CD4-positive, alpha-beta T cell treated with Interleukin-6 for 4 hours (primary cell): ENCODE results near the gene SEMA5A.

Experiments
- DNase-seq: peaks from one replicate; pipeline ENCODE4 v3.0.0-alpha.2; 2020; ENCODE audit warnings: mixed read lengths

SEMA5A gene

DNA sequence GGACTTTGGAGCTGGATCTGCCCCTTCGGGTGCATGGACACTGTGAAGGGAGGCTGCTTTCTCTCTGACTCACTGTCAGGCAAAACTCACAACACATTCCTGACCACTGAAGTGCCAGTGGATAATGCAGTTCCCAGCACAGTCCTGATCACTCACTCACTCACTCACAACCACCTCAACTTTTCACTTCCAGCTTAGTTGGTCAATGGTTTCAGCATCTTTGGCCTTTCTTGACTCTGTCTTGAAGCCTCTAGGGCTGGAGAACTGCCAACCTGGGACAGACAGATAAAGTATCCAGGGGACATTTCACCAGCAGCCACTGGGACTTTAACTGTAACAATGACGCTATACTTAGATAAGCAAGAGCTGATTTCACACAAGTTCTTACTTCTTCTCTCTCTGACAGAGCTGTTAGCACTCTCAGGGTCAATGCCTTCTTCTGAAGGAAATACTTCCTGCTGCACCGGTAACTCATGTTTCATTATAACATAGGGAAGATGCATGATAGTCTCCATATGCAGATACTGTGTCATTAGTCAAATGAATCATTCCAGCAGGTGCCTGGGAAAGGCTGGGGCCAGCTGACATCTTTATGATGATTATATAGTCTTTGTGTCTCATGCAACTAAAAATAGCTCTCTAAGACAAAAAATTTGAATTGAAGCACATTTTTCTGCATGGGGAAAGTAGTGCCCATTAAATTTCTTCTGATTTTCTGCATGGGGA is 499.0 kb downstream of the SEMA5A start:
- no peak for DNase-seq

DNA sequence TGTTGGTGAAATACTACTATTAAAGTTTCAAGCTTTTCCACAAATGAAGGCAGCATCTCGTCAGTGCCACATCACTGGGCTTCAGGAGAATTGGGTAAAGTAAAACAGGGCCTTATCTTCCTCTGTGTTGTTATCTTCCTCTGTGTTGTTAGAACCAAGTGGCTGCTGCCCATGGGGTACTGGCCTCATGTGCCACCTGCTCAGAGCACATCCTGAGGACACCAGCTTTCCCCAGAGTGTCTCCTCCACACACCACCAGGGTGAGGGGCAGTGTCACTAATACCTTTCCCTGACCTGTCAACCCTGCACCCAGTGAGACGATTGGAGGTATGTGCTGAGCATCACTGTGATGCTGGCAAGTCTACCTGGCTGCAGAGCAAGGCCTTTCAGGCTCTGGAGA is 499.9 kb downstream of the SEMA5A start:
- DNase-seq = no peak

DNA sequence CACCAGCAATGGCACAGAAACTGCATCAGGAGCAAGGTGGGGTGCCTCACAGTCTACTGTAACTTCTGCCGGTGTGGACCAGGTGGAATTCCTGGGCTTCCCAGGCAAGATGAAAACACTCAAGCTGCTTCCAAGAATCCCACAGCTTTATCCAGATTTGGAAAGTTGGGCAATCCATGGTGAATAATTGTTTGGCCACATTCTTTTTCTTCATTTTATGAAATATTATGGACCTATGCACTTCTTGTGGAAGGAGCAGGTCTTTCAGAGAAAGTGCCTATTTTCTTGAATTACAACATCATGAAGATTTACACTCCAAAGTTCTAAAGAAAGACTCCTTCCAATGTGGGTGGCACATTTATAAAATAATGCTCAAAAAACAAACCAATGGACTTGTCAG is 503.6 kb downstream of the SEMA5A start:
- no peak for DNase-seq

DNA sequence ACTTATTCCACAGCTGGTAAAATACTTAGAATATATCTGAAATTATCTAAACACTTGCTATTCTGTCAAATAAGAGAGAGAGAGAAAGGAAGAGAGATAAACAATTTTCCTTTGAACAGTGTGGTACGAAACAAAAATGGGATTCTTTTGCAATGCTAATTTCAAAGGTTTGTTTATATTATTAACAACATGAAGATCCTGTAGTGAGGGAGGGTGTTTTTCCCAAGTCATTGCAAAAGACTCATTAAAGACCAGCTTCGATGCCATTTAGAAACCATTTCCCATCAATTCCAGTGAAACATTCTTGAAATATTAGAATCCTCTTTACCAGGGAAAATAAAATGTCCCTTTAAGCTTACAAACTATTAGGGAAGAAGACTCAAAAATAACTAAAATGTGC is 505.4 kb downstream of the SEMA5A start:
- no peak for DNase-seq

DNA sequence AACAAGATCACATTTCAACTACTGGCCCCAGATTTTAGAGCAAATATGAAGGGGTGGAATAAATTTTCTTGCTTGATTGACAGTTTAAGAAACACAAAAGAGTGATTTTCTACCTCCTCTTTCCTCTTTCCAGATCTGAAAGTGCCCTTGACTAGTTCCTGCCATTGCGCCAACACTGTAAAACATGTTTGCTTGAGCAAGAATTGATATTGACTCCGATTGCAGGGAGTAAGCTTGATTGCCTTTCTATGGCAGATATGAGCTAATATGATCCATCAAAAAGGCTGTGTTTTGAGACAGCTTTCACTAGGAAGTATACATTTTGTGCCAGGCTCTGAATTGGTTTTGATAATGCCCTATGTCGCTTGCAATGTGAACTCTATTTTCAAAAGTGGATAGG is 508.8 kb downstream of the SEMA5A start:
- no peak for DNase-seq

DNA sequence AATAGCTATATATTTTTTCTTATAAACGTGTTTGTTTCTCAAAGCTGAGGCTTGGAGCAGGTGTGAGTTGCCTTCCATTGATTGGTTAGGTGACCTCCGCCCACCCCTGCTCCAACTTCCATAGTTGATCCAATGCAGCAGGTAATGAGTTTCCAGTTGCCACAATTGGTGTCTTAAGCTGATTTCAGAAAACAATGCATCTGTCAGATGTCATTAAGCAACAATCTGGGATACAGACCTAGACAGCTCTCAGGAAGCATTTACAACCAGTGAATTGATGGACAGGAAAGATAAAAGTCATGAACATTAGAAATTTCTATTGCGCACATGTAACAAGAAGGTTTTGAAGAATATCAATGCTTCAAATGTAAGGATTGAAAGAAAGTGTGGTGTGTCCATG is 510.5 kb downstream of the SEMA5A start:
- DNase-seq = no peak

DNA sequence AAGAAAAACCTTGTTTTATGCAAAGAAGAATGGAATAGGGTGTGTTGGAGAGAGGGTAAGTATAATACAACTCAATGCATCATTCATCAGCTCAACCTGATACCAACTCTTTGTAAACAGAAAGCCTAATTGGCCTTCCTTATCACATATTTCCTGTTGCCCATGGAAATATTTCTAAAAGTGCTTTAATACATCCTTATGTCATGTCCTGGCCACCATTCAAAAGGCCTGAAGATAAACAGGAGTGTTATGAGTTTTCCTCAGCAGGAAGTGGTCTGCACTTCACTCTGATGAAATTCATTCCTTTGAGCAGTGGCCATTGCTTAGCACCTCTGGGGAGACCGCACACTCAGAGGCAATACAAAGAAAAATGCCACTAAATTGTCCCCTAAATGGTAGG is 511.2 kb downstream of the SEMA5A start:
- no peak for DNase-seq

DNA sequence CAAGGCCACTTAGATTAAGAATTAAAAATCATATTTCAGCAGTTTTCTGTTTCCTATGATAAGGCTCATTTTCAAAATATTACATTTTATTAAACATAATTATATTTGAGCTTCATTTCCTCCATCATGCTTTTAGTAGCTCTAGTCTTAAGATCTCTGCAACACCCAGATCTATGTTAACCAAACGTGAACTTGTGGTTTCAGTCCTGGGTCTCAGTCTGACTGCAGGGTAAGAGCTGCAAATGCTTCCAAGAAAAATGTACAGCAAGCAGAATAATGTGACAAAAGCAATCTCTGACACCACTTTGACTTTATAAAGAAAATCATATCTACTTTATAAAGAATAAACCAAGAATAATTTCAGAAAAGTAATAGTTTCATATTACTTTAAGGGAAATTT is 512.4 kb downstream of the SEMA5A start:
- DNase-seq = no peak

DNA sequence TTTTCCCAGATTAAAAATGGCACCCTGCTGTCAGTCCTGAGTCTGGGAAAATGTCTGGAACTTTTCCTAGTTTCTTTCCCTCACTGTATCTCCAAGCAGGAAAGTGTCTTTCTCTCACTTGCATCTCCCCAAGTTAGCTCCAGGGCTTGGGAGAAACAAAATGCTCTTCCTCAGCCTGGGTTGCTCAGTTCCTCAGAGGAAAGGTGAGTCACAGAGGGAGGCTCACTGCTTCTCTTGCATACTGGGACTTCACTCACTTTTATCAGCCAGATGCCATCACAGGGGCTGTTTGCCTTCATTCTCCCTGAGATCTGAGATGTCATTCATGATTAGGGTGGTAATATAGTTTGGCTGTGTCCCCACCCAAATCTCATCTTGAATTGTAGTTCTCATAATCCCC is 519.9 kb downstream of the SEMA5A start:
- no peak for DNase-seq

DNA sequence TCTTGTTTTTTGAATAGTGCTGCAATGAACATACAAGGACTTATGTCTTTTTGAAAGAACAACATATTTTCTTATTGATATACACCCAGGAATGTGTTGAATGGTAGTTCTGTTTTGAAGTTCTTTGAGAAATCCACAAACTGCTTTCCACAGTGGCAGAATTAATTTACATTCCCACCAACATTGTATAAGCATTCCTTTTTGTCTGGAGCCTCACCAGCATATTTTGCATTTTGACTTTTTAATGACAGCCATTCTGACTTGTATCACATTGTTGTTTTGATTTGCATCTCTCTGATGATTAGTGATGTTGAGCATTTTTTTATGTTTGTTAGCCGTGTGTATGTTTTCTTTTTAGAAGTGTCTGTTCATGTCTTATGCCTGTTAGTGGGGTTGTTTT is 524.9 kb downstream of the SEMA5A start:
- no peak for DNase-seq

DNA sequence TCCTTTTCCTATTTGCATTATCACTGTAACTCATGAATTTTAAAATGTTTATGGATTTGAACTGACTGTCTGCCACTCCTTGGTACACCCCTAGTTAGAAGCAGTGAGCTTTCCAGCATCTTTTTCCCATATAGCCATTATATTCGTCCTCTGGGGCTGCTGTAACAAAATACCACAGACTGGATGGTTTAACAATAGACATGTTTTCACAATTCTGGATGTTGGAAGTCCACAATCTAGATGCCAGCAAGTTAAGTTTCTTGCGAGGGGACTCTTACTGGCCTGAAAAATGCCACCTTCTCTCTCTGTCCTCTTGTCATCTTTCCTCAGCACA is 530.0 kb downstream of the SEMA5A start:
- no peak for DNase-seq

DNA sequence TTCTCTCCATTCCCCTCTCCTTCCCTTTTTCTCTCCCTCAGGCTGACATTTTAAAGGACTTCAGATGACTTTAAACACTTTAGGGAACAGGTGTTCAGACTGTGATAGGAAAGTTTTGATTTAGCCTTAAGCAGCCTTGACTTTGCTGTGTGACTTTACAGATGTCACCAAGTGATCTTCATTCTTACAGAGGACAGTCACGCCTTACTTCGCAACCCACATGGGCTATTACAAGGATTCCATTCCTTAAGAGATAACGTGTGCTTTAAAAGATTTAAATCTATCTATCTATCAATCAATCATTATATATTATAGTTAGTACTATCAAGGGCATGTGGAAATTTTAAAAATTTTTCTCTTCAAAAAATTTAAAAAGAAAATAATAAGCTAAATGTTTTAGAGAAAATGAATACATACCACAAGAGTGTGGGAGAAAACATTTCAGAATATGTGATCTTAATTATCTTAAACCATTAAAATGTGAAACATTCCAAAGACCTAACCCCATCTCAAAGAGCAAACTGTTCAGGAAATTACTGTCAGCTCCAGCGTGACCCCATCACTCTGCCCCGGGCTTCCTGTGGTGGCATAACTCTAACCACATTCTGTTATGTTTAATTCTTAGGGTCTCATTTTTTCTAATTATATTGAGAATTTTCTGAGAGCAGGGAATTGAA is 530.5 kb downstream of the SEMA5A start:
- DNase-seq = no peak

DNA sequence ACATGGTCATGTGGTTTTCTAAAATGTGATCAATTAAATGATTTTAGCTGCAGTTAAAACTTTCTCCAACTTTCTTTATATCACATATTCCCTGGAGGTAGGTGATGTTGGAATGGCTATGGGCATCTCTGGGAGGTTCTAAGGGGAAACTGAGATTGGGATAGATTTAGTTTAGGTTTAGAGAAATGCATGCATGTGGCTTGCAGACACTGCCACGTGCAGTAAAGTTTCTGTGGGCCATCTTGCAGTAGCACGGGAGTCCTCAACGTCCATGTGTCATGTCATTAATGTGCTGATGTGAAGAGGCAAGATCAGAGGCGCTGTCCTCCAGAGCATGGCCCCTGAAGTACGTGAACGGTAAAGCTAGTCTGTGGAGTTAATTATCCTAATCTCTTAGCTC is 532.7 kb downstream of the SEMA5A start:
- DNase-seq = no peak

DNA sequence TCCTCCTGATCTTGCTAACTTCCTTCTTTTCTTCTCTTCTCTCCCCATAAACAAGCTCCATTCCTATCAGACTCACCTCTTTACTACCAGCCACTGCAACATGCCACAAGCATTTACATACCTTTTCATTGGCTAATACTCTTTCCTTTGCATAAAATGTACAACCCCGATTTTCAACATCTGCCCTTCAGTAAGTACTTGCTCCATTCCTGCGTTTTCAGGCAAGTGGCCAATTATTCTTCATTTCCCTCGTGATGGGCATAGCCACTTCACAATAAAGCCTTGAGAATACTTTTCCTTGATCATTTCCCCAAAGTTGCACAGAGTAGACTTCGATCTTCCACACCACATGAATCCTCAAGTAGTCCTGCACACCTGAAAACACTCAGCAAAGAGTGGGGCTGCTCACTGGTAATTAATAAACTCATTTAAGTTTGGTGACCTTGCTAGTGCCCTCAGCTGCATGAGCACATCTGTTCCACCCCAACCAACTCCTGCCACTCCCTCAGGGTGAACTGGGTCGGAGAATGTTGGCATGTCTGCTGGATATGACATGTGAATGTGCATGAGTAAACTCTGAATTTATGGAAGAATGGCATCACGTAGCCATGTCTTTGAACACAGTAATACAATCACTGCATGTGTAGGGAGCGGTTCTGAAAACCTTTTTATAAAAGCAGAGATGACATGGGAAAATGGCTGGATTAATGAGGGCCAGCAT is 535.8 kb downstream of the SEMA5A start:
- DNase-seq = no peak

DNA sequence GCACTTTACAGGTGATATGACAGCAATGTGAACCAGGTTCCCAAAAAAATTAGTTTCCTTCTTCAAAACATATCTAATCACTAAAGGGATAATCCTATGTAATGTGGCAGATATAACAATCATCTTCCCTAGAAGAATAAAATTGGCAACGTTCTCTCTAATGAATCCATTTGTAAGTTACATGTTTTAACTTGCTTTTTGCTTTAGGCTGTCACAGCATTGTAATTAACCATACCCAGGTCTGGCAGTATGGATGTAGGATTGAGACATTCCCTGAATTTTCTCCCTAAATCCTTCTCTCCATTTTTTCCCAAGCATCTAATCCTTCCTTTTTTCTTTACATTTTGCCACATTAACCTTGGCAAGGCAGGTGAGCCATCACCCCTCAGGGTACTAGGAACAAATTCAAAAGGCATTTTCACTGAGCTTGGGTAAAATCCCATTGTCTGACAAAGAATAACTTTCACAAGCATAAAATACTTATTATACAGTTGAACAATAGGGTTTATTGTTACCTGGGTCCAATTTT is 548.3 kb downstream of the SEMA5A start:
- DNase-seq = no peak

DNA sequence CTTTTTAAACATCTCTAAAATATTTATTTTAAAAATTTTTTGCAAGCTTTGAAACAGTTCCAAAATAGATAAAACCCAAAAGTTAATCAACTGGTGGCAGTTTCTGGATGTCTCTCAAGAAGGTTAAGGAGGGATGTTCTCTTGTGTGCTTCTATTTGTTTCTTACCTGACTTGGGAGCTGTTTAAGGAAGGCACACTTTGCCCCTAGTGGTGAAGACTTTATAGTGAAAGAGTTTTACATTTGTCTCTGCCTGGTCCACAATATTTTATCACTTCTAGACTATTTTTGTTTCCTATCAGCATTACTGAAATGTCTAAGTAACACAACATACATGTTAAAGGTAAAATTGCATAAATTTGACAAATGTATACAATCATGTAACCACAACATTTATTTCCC is 552.8 kb downstream of the SEMA5A start:
- no peak for DNase-seq
